Liver (tissue), 9 donors: ENCODE measurements around the gene TRPV4. TPM values are rescaled to one million over a fixed set of nuclear protein-coding genes. Genes with fewer than 3 reads are reported as not detected.

ENCODE experiments used
- DNase-seq: peaks from one replicate; pipeline ENCODE4 v3.0.0-alpha.2; 2017; ENCODE audit warnings: low spot score
- H3K27ac ChIP-seq, 2 donors: one replicate each; pipeline ENCODE4 v1.7.0; 2013; ENCODE audit warnings: inconsistent platforms in 2 of 2, low read length in 2 of 2, control low read depth in 1 of 2, low read depth in 1 of 2, mild to moderate bottlenecking in 1 of 2
- H3K27me3 ChIP-seq, 4 donors: one replicate each; pipeline versions ENCODE4 v1.6.1 to v1.7.0; 2013; ENCODE audit warnings: low read length in 3 of 4, inconsistent platforms in 1 of 4, mild to moderate bottlenecking in 1 of 4, moderate library complexity in 1 of 4; ENCODE audit not compliant: control insufficient read depth in 4 of 4, insufficient read depth in 4 of 4
- H3K36me3 ChIP-seq, 4 donors: one replicate each; pipeline versions ENCODE4 v1.6.1 to v1.7.0; 2013; ENCODE audit warnings: low read length in 3 of 4, mild to moderate bottlenecking in 3 of 4, low read depth in 1 of 4, moderate library complexity in 1 of 4; ENCODE audit not compliant: control insufficient read depth in 4 of 4, insufficient read depth in 3 of 4
- H3K4me1 ChIP-seq, 4 donors: one replicate each; pipeline versions ENCODE4 v1.6.1 to v1.7.0; 2013; ENCODE audit warnings: low read length in 3 of 4, mild to moderate bottlenecking in 3 of 4, moderate library complexity in 1 of 4; ENCODE audit not compliant: control insufficient read depth in 4 of 4, insufficient read depth in 4 of 4
- H3K4me3 ChIP-seq, 3 donors: one replicate each; pipeline versions ENCODE4 v1.6.1 to v1.7.0; 2013; ENCODE audit warnings: low read length in 3 of 3, control low read depth in 1 of 3, low read depth in 1 of 3, mild to moderate bottlenecking in 1 of 3
- H3K9ac ChIP-seq, 2 donors: one replicate each; pipeline ENCODE4 v1.7.0; 2013; ENCODE audit warnings: low read length in 2 of 2, mild to moderate bottlenecking in 2 of 2, moderate library complexity in 2 of 2, control low read depth in 1 of 2, low read depth in 1 of 2
- H3K9me3 ChIP-seq, 4 donors: one replicate each; pipeline versions ENCODE4 v1.6.1 to v1.7.0; 2013; ENCODE audit warnings: low read length in 3 of 4; ENCODE audit not compliant: control insufficient read depth in 4 of 4
- ATF3 ChIP-seq: IDR thresholded peaks from 2 replicates; pipeline ENCODE4 v1.6.1; 2016; ENCODE audit warnings: antibody characterized with exemption
- EGR1 ChIP-seq, 2 donors: IDR thresholded peaks; 2 replicates each; pipeline ENCODE4 v1.6.1; 2016 to 2018; ENCODE audit warnings: antibody characterized with exemption in 2 of 2, low read depth in 2 of 2
- FOXA1 ChIP-seq: IDR thresholded peaks from 2 replicates; pipeline ENCODE4 v1.6.1; 2016; ENCODE audit warnings: antibody characterized with exemption
- FOXA2 ChIP-seq: IDR thresholded peaks from 2 replicates; pipeline ENCODE4 v1.6.1; 2016; ENCODE audit warnings: antibody characterized with exemption
- GABPA ChIP-seq, 2 donors: IDR thresholded peaks in 1 of 2; conservative IDR thresholded peaks in 1 of 2; 2 replicates each; pipeline ENCODE4 v1.6.1; 2016; ENCODE audit warnings: antibody characterized with exemption in 2 of 2, mild to moderate bottlenecking in 1 of 2, moderate library complexity in 1 of 2
- HNF4A ChIP-seq, 2 donors: conservative IDR thresholded peaks; 2 replicates each; pipeline ENCODE4 v1.6.1; 2016; ENCODE audit warnings: antibody characterized with exemption in 2 of 2, mild to moderate bottlenecking in 2 of 2
- HNF4G ChIP-seq: IDR thresholded peaks from 2 replicates; pipeline ENCODE4 v1.6.1; 2016; ENCODE audit warnings: antibody characterized with exemption
- JUND ChIP-seq, 2 donors: IDR thresholded peaks; 2 replicates each; pipeline ENCODE4 v1.6.1; 2016; ENCODE audit warnings: antibody characterized with exemption in 2 of 2
- NR2F2 ChIP-seq: IDR thresholded peaks from 2 replicates; pipeline ENCODE4 v1.6.1; 2016; ENCODE audit warnings: antibody characterized with exemption
- RAD21 ChIP-seq, 2 donors: IDR thresholded peaks; 2 replicates each; pipeline ENCODE4 v1.6.1; 2016; ENCODE audit warnings: antibody characterized with exemption in 2 of 2, mild to moderate bottlenecking in 2 of 2
- RXRA ChIP-seq, 2 donors: IDR thresholded peaks; 2 replicates each; pipeline ENCODE4 v1.6.1; 2017 to 2018; ENCODE audit warnings: antibody characterized with exemption in 2 of 2, mild to moderate bottlenecking in 1 of 2
- SP1 ChIP-seq: IDR thresholded peaks from 2 replicates; pipeline ENCODE4 v1.6.1; 2018; ENCODE audit warnings: antibody characterized with exemption, mild to moderate bottlenecking
- TAF1 ChIP-seq: conservative IDR thresholded peaks from 2 replicates; pipeline ENCODE4 v1.6.1; 2016; ENCODE audit warnings: antibody characterized with exemption, mild to moderate bottlenecking
- WGBS: extraction: QIAGEN DNeasy Blood & Tissue Kit; methylation state at CpG from one replicate; pipeline ENCODE4 v1.1.7; 2013; 5-methylcytosine and 5-hydroxymethylcytosine counted together
- polyA plus RNA-seq, 2 donors: library from polyadenylated mRNA; stranded (reverse) in 1 of 2; unstranded in 1 of 2; fragments of 200-250 nt in 1 of 2; fragments of >200 nt in 1 of 2; fragmentation: Nextera tagmentation in 1 of 2; extraction: Ambion mirVana in 1 of 2; gene quantifications; one replicate each; pipeline versions ENCODE4 v1.2.1 to v1.2.3, GENCODE V29; 2013 to 2015
- total RNA-seq, 2 donors: library from RNA; depleted of rRNA; stranded (reverse); fragments of >200 nt; gene quantifications; one replicate each; pipeline ENCODE4 v1.2.3, GENCODE V29; 2014
- TF ChIP-seq, protein P1 (sequence below): IDR thresholded peaks from 2 replicates; pipeline ENCODE4 v1.6.1; 2016; ENCODE audit warnings: antibody characterized with exemption
- TF ChIP-seq, protein P2 (sequence below): fragments of 150-350 bp; IDR thresholded peaks from 2 replicates; pipeline ENCODE4 v1.5.1; 2017; ENCODE audit warnings: improper control_type of control experiment, low read depth, low read length; ENCODE audit not compliant: missing input control
- TF ChIP-seq, protein P3 (sequence below): IDR thresholded peaks from 2 replicates; pipeline ENCODE4 v1.6.1; 2016; ENCODE audit warnings: antibody characterized with exemption, mild to moderate bottlenecking
- TF ChIP-seq, protein P4 (sequence below): IDR thresholded peaks from 2 replicates; pipeline ENCODE4 v1.6.1; 2016; ENCODE audit warnings: antibody characterized with exemption
- donor health status: healthy.
- donor health status: healthy.
- donor health status: healthy.
- donor health status: healthy.
- donor health status: healthy.

The TRPV4 gene
- total and polyA plus RNA-seq, 4 donors: 1.3 to 9.6 (median 3.9) TPM

- peaks cover 9 to 21% (median 17%) of the 10 kb centered on the region in 4 donors for H3K4me1 ChIP-seq
- TF ChIP-seq, protein P1, sequence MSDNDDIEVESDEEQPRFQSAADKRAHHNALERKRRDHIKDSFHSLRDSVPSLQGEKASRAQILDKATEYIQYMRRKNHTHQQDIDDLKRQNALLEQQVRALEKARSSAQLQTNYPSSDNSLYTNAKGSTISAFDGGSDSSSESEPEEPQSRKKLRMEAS: no peak
- TF ChIP-seq HNF4G (no peak), GABPA (IDR thresholded peaks at IDR 0.05 in 1 of 2, conservative IDR thresholded peaks at IDR 0.05 in 1 of 2) (no peak), TAF1 (no peak), NR2F2 (no peak), RXRA (IDR thresholded peaks at IDR 0.05) (no peak), SP1 (no peak), EGR1 (IDR thresholded peaks at IDR 0.05; ENCODE audit: low read depth in 2 of 2) (no peak), ATF3 (no peak), RAD21 (IDR thresholded peaks at IDR 0.05) (no peak), HNF4A (conservative IDR thresholded peaks at IDR 0.05) (no peak), FOXA1 (no peak), JUND (IDR thresholded peaks at IDR 0.05) (no peak), FOXA2 (no peak)
- TF ChIP-seq, protein P2, sequence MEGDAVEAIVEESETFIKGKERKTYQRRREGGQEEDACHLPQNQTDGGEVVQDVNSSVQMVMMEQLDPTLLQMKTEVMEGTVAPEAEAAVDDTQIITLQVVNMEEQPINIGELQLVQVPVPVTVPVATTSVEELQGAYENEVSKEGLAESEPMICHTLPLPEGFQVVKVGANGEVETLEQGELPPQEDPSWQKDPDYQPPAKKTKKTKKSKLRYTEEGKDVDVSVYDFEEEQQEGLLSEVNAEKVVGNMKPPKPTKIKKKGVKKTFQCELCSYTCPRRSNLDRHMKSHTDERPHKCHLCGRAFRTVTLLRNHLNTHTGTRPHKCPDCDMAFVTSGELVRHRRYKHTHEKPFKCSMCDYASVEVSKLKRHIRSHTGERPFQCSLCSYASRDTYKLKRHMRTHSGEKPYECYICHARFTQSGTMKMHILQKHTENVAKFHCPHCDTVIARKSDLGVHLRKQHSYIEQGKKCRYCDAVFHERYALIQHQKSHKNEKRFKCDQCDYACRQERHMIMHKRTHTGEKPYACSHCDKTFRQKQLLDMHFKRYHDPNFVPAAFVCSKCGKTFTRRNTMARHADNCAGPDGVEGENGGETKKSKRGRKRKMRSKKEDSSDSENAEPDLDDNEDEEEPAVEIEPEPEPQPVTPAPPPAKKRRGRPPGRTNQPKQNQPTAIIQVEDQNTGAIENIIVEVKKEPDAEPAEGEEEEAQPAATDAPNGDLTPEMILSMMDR: no peak
- TF ChIP-seq, protein P3, sequence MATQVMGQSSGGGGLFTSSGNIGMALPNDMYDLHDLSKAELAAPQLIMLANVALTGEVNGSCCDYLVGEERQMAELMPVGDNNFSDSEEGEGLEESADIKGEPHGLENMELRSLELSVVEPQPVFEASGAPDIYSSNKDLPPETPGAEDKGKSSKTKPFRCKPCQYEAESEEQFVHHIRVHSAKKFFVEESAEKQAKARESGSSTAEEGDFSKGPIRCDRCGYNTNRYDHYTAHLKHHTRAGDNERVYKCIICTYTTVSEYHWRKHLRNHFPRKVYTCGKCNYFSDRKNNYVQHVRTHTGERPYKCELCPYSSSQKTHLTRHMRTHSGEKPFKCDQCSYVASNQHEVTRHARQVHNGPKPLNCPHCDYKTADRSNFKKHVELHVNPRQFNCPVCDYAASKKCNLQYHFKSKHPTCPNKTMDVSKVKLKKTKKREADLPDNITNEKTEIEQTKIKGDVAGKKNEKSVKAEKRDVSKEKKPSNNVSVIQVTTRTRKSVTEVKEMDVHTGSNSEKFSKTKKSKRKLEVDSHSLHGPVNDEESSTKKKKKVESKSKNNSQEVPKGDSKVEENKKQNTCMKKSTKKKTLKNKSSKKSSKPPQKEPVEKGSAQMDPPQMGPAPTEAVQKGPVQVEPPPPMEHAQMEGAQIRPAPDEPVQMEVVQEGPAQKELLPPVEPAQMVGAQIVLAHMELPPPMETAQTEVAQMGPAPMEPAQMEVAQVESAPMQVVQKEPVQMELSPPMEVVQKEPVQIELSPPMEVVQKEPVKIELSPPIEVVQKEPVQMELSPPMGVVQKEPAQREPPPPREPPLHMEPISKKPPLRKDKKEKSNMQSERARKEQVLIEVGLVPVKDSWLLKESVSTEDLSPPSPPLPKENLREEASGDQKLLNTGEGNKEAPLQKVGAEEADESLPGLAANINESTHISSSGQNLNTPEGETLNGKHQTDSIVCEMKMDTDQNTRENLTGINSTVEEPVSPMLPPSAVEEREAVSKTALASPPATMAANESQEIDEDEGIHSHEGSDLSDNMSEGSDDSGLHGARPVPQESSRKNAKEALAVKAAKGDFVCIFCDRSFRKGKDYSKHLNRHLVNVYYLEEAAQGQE: no peak
- TF ChIP-seq, protein P4, sequence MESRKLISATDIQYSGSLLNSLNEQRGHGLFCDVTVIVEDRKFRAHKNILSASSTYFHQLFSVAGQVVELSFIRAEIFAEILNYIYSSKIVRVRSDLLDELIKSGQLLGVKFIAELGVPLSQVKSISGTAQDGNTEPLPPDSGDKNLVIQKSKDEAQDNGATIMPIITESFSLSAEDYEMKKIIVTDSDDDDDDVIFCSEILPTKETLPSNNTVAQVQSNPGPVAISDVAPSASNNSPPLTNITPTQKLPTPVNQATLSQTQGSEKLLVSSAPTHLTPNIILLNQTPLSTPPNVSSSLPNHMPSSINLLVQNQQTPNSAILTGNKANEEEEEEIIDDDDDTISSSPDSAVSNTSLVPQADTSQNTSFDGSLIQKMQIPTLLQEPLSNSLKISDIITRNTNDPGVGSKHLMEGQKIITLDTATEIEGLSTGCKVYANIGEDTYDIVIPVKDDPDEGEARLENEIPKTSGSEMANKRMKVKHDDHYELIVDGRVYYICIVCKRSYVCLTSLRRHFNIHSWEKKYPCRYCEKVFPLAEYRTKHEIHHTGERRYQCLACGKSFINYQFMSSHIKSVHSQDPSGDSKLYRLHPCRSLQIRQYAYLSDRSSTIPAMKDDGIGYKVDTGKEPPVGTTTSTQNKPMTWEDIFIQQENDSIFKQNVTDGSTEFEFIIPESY: no peak
- no peaks in the 10 kb centered on the region for H3K36me3 ChIP-seq
- H3K27me3 ChIP-seq: no peaks in the 10 kb centered on the region
- peak; percentile 25 for DNase-seq
- no peak overlapping the region for H3K27ac ChIP-seq
- WGBS: 82% methylated on average over 2 of the region's 2 CpGs
- no peaks in the 10 kb centered on the region for H3K9me3 ChIP-seq
- no peak overlapping the region for H3K9ac ChIP-seq
- H3K4me3 ChIP-seq: no peak overlapping the region
These were observed 70.5 kb downstream of the TRPV4 start for GRCh38 chr12:109762673-109763191.
